Measurements from ENCODE around the gene GBP4. TPM values are rescaled to one million over a fixed set of nuclear protein-coding genes. Genes with fewer than 3 reads are reported as not detected.

Gene GBP4
- total RNA-seq, 4 donors from 2014 or later, result 5.4 to 70.6 (median 6.9) TPM

DNA sequence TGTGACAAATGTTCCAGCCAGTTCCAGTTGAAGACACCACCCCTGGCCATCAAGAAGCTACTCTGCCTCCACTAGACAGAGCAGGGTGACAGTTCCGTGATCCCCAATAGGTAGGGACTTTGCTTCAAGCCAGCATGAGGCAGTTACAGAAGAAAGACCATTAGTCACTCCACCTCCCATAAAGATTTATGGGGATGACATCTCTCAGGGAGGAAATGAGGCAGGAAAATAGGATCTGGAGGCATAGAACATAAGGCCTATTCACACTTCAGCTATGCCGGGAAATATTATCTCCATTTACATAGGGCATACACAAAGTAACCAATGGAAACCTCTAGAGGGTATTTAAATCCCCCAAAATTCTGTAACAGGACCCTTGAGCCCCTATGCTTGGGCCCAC is 19.4 kb downstream of the GBP4 start:
- TF ChIP-seq CTCF (IDR thresholded peaks at IDR 0.05; ENCODE audit: low read depth), result no peak

DNA sequence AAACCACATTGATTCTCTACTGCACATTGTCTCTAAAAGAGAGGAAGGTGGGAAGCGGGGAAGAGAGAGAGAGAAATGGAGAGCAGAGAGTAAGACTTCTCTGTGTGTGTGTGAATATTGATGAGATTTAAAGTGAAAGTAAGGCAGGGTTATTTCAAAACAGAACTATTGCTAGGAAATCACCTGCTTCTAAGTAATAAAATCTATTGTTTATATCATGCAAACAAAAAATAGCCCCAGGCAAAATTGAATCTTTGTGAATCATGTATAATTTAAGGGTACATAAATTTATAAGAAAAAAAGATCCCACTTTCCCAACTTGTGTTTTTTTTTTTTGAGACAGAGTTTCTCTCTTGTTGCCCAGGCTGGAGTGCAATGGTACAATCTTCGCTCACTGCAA is 21.8 kb downstream of the GBP4 start:
- no peak for TF ChIP-seq CTCF (IDR thresholded peaks at IDR 0.05; ENCODE audit: low read depth)

- TF ChIP-seq CTCF (IDR thresholded peaks at IDR 0.05; ENCODE audit: low read depth), result no peak
Measured at GRCh38 chr1:89175601-89176256, 23.0 kb downstream of the GBP4 start, which contains the start of gene GBP7. Gene GBP7 (minus strand): TSS chr1:89176003. CDS start chr1:89171935, 4,068 bp downstream.

GRCh38 chr1:89174491-89174890 is 24.3 kb downstream of the GBP4 start:
- TF ChIP-seq CTCF (IDR thresholded peaks at IDR 0.05; ENCODE audit: low read depth), result no peak

DNA sequence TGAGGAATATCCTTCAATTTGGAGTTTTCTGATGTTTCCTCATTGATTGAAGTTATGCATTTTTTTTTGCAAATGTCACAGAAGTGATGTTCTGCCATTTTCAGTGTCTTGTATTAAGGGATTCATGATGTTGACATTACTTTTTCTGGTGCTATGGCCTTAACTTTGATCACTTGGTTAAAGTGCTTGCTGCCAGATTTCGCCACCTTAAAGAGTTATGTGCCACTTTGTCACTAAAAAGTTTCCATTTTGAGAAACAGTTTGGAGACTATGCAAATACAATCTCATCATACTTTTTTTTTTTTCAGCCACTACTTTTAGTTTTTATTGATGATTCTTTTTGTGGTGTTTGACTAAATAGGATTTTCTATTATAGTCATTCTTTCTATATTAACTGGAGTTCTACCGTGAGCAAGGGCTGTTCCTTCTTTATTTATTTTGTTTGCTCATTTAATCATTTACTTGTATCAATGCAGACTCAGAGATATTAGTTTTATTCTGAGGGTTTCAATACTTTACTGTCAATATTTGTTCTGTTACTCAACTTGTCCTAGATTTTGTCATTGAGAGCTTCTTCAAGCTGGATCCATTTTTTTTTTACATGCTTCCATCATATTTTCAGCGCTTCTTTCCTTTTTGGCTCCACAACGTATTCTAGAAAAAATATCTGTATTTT is 26.1 kb downstream of the GBP4 start:
- TF ChIP-seq CTCF (IDR thresholded peaks at IDR 0.05; ENCODE audit: low read depth), result no peak

GRCh38 chr1:89171067-89171438 is 27.7 kb downstream of the GBP4 start:
- TF ChIP-seq CTCF (IDR thresholded peaks at IDR 0.05; ENCODE audit: low read depth), result no peak

GRCh38 chr1:89170170-89171066 is 28.3 kb downstream of the GBP4 start:
- TF ChIP-seq CTCF (IDR thresholded peaks at IDR 0.05; ENCODE audit: low read depth), result no peak

Data from subcutaneous adipose tissue (tissue), 4 donors.